Mammary epithelial cell (primary cell): ENCODE data around the gene PROM2.

ENCODE experiments used
- CTCF ChIP-seq, 2 donors: IDR thresholded peaks in 1 of 2; conservative IDR thresholded peaks in 1 of 2; 2 replicates each; pipeline ENCODE4 v1.5.1; 2011 to 2012; ENCODE audit warnings: inconsistent platforms in 2 of 2, low read length in 2 of 2, mild to moderate bottlenecking in 2 of 2, control low read depth in 1 of 2, low read depth in 1 of 2; ENCODE audit not compliant: insufficient read depth in 1 of 2; ENCODE audit errors: extremely low read depth in 1 of 2
- EZH2 ChIP-seq: IDR thresholded peaks from 2 replicates; pipeline ENCODE4 v1.6.1; 2012; ENCODE audit warnings: low read length, inconsistent platforms, borderline replicate concordance

- TF ChIP-seq CTCF (conservative IDR thresholded peaks at IDR 0.05 in 1 of 2, IDR thresholded peaks at IDR 0.05 in 1 of 2; ENCODE audit: extremely low read depth in 1 of 2, insufficient read depth in 1 of 2, low read depth in 1 of 2, low read length in 2 of 2), result peak; percentile 94 to 99
- no peak for TF ChIP-seq EZH2
Observed at GRCh38 chr2:95231723-95232122, 42.5 kb upstream of the PROM2 start.
